ENCODE data around the gene NRXN3. TPM values are rescaled to one million over a fixed set of nuclear protein-coding genes. Genes with fewer than 3 reads are reported as not detected.
A peak's percentile ranks its signal among the peaks of the same experiment; 100 is the strongest.

The NRXN3 gene
- polyA plus RNA-seq, 1 experiment = 7.0 TPM

GRCh38 chr14:79476552-79476951 is 1306.4 kb downstream of the NRXN3 start:
- no peak for TF ChIP-seq CTCF (IDR thresholded peaks at IDR 0.05; ENCODE audit: insufficient read depth, low read depth, low read length)
- no peak for DNase-seq (ENCODE audit: low read depth)
- no peaks in the 10 kb centered on the region for H3K27me3 ChIP-seq (ENCODE audit: control insufficient read depth, insufficient read depth, low read length)
- POLR2A ChIA-PET = no interaction called here
- no peaks in the 10 kb centered on the region for H3K36me3 ChIP-seq (ENCODE audit: control insufficient read depth, insufficient read depth, low read length)
- CTCF ChIA-PET = no interaction called here
- no peak overlapping the region for H3K4me3 ChIP-seq (ENCODE audit: low read depth, low read length)

- TF ChIP-seq CTCF (IDR thresholded peaks at IDR 0.05; ENCODE audit: insufficient read depth, low read depth, low read length) = no peak
- CTCF ChIA-PET = no interaction called here
- Histone ChIP-seq H3K27me3 (ENCODE audit: control insufficient read depth, insufficient read depth, low read length) (no peaks in the 10 kb centered on the region), H3K4me3 (ENCODE audit: low read depth, low read length) (no peak overlapping the region), H3K36me3 (ENCODE audit: control insufficient read depth, insufficient read depth, low read length) (no peaks in the 10 kb centered on the region)
- no peak for DNase-seq (ENCODE audit: low read depth)
- POLR2A ChIA-PET = no interaction called here
Measured at GRCh38 chr14:79480212-79480611, 1310.0 kb downstream of the NRXN3 start.

GRCh38 chr14:79482825-79483224 is 1312.7 kb downstream of the NRXN3 start:
- no peaks in the 10 kb centered on the region for H3K27me3 ChIP-seq (ENCODE audit: control insufficient read depth, insufficient read depth, low read length)
- no peak for DNase-seq (ENCODE audit: low read depth)
- CTCF ChIA-PET = no interaction called here
- no peak for TF ChIP-seq CTCF (IDR thresholded peaks at IDR 0.05; ENCODE audit: insufficient read depth, low read depth, low read length)
- H3K36me3 ChIP-seq (ENCODE audit: control insufficient read depth, insufficient read depth, low read length) = no peaks in the 10 kb centered on the region
- no peak overlapping the region for H3K4me3 ChIP-seq (ENCODE audit: low read depth, low read length)
- POLR2A ChIA-PET = interaction anchor here (0.7 kb wide), 1 partner anchor 907 kb away, joined by 3 read pairs; no protein-coding TSS in a partner anchor

GRCh38 chr14:79483477-79484388 is 1313.6 kb downstream of the NRXN3 start:
- DNase-seq (ENCODE audit: low read depth) = peak; percentile 9
- no peak for TF ChIP-seq CTCF (IDR thresholded peaks at IDR 0.05; ENCODE audit: insufficient read depth, low read depth, low read length)
- H3K27me3 ChIP-seq (ENCODE audit: control insufficient read depth, insufficient read depth, low read length) = no peaks in the 10 kb centered on the region
- no peak overlapping the region for H3K4me3 ChIP-seq (ENCODE audit: low read depth, low read length)
- POLR2A ChIA-PET = no interaction called here
- H3K36me3 ChIP-seq (ENCODE audit: control insufficient read depth, insufficient read depth, low read length) = no peaks in the 10 kb centered on the region
- CTCF ChIA-PET = interaction anchor here (1.4 kb wide), 1 partner anchor 10 kb away, joined by 4 read pairs; no protein-coding TSS in a partner anchor

GRCh38 chr14:79487632-79488031 is 1317.5 kb downstream of the NRXN3 start:
- ChIA-PET POLR2A (no interaction called here), CTCF (interaction anchor here (1.5 kb wide), 1 partner anchor 14 kb away, joined by 5 read pairs; no protein-coding TSS in a partner anchor)
- H3K36me3 ChIP-seq (ENCODE audit: control insufficient read depth, insufficient read depth, low read length) = no peaks in the 10 kb centered on the region
- TF ChIP-seq CTCF (IDR thresholded peaks at IDR 0.05; ENCODE audit: insufficient read depth, low read depth, low read length) = no peak
- no peaks in the 10 kb centered on the region for H3K27me3 ChIP-seq (ENCODE audit: control insufficient read depth, insufficient read depth, low read length)
- H3K4me3 ChIP-seq (ENCODE audit: low read depth, low read length) = no peak overlapping the region
- no peak for DNase-seq (ENCODE audit: low read depth)

All from BJ (cell line).